ENCODE measurements around the gene LRRC3.

The LRRC3 gene

DNA sequence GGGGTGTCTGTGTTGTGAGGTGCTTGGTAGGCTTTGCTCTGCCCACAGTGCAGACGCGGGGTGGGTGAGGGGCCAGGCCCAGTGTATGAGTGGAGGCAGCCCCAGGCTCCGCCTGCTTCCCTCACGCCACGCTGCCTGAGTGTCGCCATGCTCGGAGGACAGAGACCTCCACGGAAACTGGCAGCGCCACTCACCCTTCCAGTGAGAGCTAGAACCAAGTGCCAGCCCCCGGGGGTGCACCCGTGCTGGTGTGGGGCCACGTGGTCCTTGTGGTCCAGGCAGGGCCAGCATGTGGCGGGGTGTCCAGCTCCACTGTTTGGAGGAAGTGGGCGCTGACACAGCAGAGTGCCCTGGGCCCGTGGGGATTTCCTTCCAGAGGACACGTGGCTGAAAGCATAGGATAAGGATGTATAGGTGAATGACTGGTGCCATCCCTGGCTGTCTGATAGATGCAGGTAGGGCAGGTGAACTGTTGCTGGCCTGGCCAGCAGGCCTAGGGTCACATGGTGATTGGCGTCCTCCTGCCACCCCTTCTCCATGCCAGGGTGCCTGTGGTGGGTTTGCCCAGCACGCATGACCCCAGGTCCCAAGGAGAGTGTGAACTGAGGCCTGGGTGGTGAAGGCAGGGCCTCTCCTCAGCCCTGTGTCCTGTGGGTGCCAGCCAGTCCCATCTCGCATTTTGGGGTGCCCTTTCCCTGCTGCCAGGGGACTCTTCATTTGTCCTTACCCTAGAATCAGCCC lies 3.8 kb downstream of the LRRC3 start:
- DNase-seq (ENCODE audit: low spot score) = no peak

- no peak for DNase-seq (ENCODE audit: low spot score)
Observed at GRCh38 chr21:44459712-44460440, 4.6 kb downstream of the LRRC3 start.

DNA sequence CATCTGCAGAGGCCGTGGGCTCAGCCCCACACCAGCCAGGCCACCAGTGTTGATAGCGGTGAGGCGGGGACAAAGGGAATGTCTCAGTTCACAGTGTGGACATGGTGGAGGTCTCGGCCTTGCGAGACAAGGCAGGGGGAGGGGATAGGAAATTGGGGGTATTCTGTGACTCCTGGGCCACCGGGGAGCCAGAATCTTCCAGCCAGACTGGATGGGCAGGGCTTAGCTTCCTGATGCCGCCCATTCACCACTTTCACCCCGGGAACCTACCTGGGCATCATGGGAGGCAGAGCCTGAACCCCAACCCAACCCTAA lies 5.1 kb downstream of the LRRC3 start:
- DNase-seq (ENCODE audit: low spot score) = no peak

GRCh38 chr21:44461005-44461404 lies 5.7 kb downstream of the LRRC3 start:
- DNase-seq (ENCODE audit: low spot score) = no peak

DNA sequence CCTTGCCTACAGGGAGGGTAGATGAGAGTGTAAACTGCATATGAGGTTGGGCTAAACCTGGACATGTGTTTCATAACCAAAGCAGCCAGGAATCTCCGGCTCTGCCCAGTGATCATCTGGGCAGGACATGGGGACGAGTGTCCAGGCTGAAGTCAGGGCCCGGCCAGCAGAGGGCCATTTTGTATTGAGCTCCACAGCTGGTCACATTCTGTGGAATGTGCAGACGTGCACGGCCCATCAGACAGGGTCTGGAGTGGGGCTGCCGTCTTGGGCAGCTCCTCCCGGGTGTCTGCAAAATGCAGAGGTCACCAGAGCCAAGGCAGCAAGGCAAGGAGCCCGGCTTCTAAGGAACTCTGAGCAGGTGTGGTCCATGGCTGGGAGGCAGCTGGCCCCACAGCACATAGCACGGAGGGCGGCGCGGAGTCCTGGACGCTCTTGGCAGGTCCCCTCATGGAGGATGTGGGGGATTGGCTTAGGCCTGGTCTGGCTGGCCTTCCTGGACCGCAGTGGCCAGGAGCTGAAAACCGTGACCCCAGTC lies 6.2 kb downstream of the LRRC3 start:
- DNase-seq (ENCODE audit: low spot score) = no peak

DNA sequence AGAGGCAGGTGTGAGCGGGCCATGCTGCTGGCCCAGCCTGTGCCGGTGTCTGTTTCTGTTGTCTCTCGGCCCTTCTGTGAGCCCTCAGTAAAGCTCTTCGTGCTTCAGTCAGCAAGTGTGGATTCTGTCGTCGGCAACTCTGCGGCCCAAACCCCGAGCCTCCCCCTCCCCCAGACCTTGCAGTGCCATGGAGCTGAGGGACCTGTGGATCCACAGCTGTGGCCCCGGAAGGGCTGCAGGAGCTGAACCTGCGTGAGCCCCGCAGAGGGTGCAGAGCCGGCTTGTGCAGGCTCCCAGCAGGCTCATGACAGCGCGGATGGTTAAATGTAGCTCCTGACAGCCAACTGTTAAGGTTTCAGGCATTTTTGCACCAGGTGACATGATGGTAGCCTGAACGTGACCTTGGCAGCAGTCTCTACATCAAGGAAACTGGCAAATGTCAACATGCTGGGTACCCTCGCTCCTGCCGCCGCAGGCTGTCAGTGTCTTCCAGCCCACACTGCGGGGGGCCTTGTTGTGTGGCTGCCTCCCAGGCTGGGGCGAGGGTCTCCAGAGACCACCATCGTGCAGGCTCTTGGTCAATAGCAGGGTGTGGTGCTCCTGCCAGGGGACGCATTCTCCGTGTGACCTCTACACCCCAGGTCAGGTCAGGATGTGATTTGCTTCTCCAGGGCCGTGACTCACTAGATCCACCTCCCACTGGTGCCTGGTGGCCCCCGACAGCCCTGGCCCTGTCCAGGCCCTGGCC lies 7.0 kb downstream of the LRRC3 start:
- DNase-seq (ENCODE audit: low spot score) = no peak

DNA sequence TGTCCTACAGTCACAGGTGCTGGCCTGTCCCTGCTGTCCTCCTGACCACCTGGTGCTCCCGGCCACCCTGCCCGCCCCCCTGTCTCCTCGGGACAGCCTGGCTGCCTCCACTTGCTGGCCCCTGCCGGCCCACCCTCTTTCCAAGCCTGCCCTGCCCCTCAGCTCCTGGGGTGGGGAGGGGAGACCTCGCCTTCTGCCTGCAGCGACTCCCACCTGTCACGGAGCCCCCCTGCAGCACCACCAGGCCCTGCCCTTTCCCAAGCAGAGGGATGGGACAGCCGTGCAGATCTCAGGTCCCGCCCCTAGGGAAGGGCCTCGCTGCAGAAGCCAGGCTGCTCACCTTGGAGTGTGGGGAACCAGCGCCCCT lies 7.5 kb downstream of the LRRC3 start:
- DNase-seq (ENCODE audit: low spot score) = no peak

DNA sequence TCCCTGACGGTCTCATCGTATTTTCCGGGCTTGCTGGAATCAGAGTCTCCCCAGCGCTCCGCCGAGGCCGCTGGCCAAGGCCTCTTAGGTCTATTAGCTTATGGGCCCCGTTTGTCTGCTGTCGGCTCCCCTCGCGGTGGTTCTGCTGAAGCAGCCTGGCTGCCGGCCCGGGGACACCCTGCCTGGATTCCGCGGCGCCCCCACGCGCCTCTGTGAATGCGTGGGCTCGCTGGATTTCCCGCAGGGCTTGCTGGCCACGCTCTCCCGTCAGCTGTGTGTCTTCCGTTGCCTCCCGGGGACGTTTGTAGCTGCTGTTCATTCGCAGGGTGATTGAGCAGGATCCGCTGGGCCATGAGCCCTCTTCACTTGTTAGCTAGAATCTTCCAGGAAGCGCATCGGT lies 8.4 kb downstream of the LRRC3 start:
- DNase-seq (ENCODE audit: low spot score) = no peak

DNA sequence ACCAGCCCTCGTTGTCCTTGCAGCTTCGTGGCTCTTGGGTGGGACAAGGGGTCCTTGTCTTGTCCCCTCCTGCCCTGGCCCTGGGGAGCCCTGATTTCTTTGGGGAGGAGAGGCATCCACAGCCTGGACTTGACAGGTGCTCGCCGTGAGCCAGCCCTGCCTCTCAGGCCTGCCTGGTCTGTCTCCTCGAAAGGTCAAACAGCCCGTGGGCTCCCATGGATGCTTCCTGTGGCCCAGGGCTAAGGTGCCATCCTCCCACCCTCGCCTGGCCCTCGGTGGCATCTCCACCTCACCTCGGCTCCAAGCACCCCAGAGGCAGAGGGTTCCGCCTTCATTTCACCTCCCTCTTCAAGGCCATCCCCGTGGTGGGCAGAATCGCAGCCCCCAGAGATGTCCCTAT lies 9.0 kb downstream of the LRRC3 start:
- DNase-seq (ENCODE audit: low spot score) = no peak

DNA sequence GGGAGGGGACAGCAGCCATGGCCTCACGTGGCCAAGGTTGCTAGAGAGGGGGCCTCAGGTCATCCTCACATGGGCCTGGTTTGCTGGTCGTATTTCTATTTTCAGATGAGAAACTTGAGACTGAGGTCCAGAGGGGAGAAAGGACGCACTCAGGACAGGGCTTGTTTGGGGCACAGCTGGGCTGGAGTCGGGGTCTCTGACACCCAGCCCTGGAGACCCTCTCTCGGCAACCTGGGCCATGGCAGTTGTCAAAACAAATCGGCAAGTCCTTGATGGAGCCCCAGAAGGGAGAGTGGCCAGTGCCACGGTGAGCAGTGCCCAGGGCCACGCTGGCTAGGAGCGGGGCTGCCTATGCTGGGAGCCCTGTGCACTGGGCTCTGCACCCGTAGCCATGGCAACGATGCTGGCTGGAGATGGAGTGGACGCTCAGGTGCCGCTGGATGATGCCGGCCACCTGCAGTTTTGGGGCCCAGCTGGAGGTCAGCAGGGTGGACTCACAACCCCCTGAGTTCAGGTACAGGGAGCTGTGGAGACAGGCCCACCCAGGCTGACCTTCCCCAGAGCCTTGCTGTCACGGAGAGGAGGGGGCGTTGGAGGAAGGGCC lies 11.1 kb downstream of the LRRC3 start:
- DNase-seq (ENCODE audit: low spot score) = no peak

DNA sequence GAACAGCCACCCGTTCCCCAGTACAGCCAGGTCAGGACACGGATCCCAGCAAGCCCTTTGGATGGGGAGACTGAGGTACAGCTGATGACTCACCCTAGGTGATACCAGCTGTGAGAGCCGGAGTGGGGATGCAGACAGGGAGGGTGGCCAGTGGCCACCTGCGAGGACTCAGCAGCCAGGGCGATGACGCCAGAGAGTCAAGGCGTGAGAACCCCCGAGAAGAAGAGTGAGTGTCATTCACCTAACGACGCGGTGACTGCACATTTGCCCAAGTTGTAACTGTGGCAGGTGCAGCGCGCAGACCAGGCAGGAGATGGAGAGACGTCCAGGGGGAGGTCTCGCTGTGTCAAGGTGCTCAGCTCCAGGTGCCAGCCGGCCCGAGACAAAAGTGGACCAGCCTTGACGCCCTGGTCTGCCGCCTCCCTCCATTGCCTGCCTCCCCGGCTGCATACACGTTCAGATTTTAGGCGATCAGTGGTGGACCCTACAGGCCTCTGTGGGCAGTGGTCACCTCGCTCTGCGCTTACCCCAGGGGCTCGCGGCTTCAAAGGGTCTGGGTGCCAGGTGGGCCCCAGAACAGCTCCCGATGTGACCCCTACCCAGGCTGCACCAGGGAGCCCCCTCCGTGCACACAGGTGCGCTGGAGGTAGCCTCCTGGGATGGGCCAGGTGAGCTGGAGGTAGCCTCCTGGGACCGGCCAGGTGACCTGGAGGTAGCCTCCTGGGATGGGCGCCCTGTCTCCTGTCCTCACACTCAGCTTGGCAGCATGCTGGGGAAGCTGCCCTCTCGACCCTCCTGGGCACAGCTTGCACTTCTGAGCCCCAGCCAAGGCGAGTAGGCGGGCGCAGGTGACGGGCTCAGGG lies 11.9 kb downstream of the LRRC3 start:
- DNase-seq (ENCODE audit: low spot score) = no peak

- DNase-seq (ENCODE audit: low spot score) = no peak
Observed at GRCh38 chr21:44467859-44468195, 12.5 kb downstream of the LRRC3 start.

DNA sequence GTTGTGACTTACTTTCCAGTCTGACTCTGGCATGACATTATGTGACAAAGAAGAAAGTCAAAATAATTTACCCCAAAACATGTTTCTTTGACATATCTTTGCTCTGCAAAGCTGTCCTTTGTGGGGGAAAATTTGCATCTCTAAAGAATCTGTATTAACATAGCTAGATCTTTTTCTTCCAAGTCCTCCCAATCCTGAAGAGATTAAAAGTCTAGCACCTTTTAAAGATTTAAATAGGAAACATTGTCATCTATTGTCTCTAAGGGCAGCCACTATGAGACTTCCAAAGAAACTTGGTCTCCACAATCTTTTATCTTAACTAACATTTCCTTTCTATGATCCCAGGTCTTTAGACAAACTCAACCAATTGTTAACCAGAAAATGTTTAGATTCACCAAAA lies 16.0 kb downstream of the LRRC3 start:
- DNase-seq (ENCODE audit: low spot score) = no peak

GRCh38 chr21:44471996-44472395 lies 16.7 kb downstream of the LRRC3 start:
- no peak for DNase-seq (ENCODE audit: low spot score)

- no peak for DNase-seq (ENCODE audit: low spot score)
Observed at GRCh38 chr21:44473915-44474555, 18.7 kb downstream of the LRRC3 start.

GRCh38 chr21:44475266-44475845 lies 20.0 kb downstream of the LRRC3 start:
- no peak for DNase-seq (ENCODE audit: low spot score)

GRCh38 chr21:44477131-44477530 lies 21.8 kb downstream of the LRRC3 start:
- DNase-seq (ENCODE audit: low spot score) = no peak

DNA sequence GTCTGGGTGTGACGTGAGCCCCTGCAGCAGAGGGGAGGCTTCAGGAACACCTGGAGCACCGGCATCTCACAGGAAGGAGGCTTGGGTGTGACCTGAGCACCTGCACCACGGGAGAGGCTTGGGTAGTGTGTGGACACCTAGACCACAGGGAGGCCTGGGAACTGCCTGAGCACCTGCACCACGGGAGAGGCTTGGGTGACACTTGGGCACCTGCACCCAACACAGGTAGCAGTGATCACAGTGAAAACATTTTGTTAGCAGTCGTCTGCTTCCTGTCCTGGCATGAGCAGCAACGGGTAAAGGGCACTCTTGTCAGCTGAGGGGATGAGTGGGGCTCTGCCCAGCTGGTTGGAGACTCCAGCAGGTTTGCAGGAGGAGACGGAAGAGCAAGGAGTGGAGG lies 22.4 kb downstream of the LRRC3 start:
- DNase-seq (ENCODE audit: low spot score) = no peak

- DNase-seq (ENCODE audit: low spot score) = no peak
Observed at GRCh38 chr21:44478124-44478800, 23.0 kb downstream of the LRRC3 start.

GRCh38 chr21:44478801-44479167 lies 23.5 kb downstream of the LRRC3 start:
- no peak for DNase-seq (ENCODE audit: low spot score)
